Activated T-cell treated with anti-CD3 and anti-CD28 coated beads, Interleukin-2, amount 50 U/mL, for 4 hours (primary cell): Measurements from ENCODE around the gene SSPN. TPM values are rescaled to one million over a fixed set of nuclear protein-coding genes. Genes with fewer than 3 reads are reported as not detected.

Source experiments
- ATAC-seq, 2 donors: fragments of 200-7000 bp; cut with Tn5 transposase; one replicate each; pipeline ENCODE4 v1.10.0; 2021
- DNase-seq: peaks from one replicate; pipeline ENCODE4 v3.0.0-alpha.2; 2020
- H3K27me3 Mint-ChIP-seq: one replicate; pipeline ENCODE4 v1.8.0; 2021; ENCODE audit warnings: low read depth, mixed read lengths
- H3K36me3 Mint-ChIP-seq: one replicate; pipeline ENCODE4 v1.8.0; 2022; ENCODE audit warnings: mixed read lengths; ENCODE audit not compliant: insufficient read depth
- H3K4me1 Mint-ChIP-seq: one replicate; pipeline ENCODE4 v1.8.0; 2021; ENCODE audit warnings: low read depth, mixed read lengths
- H3K4me3 Mint-ChIP-seq: one replicate; pipeline ENCODE4 v1.8.0; 2021; ENCODE audit warnings: mild to moderate bottlenecking, moderate library complexity, mixed read lengths
- H3K9me3 Mint-ChIP-seq: one replicate; pipeline ENCODE4 v1.8.0; 2021; ENCODE audit warnings: mixed read lengths
- total RNA-seq, 3 donors: library from RNA; stranded (reverse); gene quantifications; one replicate each; pipeline ENCODE4 v1.2.1, GENCODE V29; 2021

The SSPN gene
- total RNA-seq, 3 donors from 2014 or later, result not detected

DNA sequence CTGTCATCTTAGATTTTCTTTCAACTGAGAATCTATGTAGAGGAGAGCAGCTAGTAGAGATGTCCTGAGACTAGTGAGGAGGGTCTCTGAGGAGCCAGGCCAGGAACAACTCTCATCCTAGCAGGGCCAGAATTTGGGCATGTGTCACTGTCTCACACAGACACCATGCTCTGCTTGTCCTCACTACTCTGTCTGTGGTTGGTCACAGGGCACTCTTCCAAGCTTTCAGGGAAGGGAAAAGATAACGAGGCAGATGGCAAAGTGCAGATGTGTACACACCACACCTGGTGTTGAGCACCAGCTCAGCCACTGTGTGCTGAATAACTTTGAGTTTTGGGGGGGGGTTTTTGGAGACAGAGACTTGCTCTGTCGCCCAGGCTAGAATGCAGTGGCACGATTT is 2.5 kb downstream of the SSPN start:
- H3K4me3 Mint-ChIP-seq, result no peak overlapping the region
- H3K27me3 Mint-ChIP-seq, result peaks cover 55% of the 10 kb centered on the region
- no peaks in the 10 kb centered on the region for H3K36me3 Mint-ChIP-seq
- DNase-seq, result no peak
- H3K4me1 Mint-ChIP-seq, result peaks cover 4% of the 10 kb centered on the region
- ATAC-seq, result no peak
- H3K9me3 Mint-ChIP-seq, result no peaks in the 10 kb centered on the region

DNA sequence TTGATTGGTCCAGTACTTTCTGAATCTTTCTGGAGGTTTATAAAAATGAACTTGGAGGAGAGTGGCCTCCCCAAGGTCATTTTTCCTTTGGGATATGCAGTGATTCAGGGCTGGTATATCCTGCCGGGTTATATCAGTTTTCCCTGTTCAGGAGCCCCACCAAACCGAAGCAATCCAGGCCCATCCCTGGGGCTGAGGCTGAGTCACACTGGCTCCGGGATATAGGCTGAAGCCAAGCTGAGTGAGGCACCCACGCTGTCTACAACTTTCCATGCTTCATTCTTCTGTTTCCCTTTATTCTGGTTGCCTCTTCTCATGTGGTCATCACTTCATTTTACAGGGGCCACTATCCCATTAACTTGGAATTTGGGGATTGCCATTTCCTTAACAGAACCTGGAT is 3.4 kb downstream of the SSPN start:
- DNase-seq (no peak), ATAC-seq (no peak)
- H3K4me3 Mint-ChIP-seq, result no peak overlapping the region
- H3K4me1 Mint-ChIP-seq, result peaks cover 4% of the 10 kb centered on the region
- H3K27me3 Mint-ChIP-seq, result peaks cover 53% of the 10 kb centered on the region
- no peaks in the 10 kb centered on the region for H3K9me3 Mint-ChIP-seq
- no peaks in the 10 kb centered on the region for H3K36me3 Mint-ChIP-seq

DNA sequence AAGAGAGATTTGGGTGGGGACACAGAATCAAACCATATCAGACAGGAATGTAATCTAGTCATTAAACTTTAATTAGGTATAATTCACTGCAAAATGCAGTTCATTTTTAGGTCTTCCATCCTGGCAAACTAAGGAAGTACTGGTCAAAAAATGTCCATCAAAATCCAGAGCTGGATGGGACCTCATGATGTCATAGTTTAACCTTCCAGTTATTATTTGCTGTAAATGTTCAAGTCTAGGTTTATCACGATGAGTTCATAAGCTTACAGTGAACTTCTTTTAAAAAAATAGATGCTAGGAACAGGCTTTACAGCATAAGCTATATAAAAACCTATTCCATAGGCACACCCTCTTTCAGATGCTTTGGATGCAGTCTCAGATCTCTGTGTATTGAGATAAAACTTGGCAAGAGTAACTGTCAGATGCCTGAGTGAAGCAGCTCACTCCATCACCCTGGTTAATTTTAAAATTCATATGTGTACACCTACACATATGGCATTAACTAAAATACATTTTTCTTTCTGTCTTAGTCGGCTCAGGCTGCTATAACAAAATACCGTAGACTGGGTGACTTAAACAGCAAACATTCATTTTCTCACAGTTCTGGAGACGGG is 7.9 kb downstream of the SSPN start:
- ATAC-seq (no peak), DNase-seq (no peak)
- Mint-ChIP-seq H3K27me3 (peaks cover 22% of the 10 kb centered on the region), H3K36me3 (no peaks in the 10 kb centered on the region), H3K9me3 (no peaks in the 10 kb centered on the region), H3K4me3 (no peak overlapping the region), H3K4me1 (no peaks in the 10 kb centered on the region)

DNA sequence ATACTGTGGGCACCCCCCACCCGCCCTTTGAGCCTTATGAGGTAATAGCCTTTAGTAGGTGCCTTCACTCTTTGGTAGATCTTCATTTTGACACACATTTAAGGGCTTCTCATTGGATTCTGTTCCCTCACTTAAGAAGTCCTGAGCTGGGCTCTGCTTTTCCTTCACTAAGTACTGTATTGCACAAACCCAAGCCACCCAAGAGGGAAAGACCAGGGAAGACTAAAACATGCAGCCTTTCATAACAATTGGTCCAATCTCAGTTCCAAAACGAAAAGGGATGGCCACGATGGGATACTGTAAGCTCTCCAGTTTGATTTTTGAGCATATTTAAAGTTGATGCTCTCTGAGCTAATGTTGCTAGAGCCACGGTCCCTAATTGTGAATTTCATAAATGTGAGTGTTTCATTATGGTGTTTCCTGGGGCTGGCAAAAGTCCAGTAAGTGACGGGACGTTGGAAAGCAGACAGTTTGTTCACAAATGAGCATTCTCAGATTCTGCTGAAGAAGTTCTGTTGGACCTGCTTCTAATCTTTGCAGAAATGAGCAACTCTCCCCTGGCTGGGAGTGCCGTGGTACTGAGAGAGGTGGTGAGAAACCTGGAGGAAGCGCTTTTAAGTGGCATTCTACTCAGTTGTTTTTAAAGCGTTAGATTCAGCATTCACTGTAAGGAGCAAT is 9.4 kb downstream of the SSPN start:
- DNase-seq, result no peak
- Mint-ChIP-seq H3K9me3 (no peaks in the 10 kb centered on the region), H3K4me3 (no peak overlapping the region), H3K36me3 (no peaks in the 10 kb centered on the region), H3K27me3 (peaks cover 10% of the 10 kb centered on the region), H3K4me1 (no peaks in the 10 kb centered on the region)
- ATAC-seq, result no peak

DNA sequence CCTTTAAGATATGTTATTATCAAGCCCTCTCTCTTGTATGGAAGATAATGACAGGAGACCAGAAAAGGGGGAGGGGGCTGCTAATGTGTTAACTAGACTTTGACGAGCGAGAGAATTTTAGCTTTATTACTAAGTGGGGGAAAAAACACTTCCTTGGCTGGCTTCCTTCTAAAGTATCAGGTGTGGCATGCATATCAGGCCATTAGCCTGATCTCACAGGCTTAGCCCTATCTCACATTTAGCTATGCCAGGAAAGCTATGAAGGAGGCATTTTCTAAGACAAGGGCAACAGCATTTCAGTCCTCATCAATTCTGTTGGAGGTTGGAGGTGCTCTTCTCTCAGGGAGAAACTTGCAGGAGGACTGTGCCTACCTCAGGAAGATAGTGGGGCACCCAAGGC is 9.9 kb downstream of the SSPN start:
- ATAC-seq (no peak), DNase-seq (no peak)
- H3K27me3 Mint-ChIP-seq, result peaks cover 11% of the 10 kb centered on the region
- no peaks in the 10 kb centered on the region for H3K36me3 Mint-ChIP-seq
- no peaks in the 10 kb centered on the region for H3K9me3 Mint-ChIP-seq
- no peak overlapping the region for H3K4me3 Mint-ChIP-seq
- H3K4me1 Mint-ChIP-seq, result no peaks in the 10 kb centered on the region

DNA sequence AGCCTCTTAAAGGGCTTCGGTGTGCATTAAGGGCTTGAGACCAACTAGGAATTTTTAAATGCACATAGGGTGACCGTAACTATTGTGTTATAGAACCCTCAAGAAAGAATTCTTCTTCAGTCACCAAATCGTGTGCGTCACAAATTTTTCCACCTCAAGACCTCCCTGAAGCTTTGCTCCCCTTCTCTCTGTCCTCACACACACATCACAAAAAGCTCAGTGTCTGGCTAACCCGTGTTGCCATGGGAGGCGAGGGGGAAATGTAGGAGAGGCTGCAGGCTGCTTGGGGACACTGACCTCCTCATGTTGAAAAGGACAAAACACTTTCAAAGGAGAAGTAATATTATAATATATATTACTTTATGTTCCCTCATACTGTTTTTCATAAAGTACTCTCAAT is 10.6 kb downstream of the SSPN start:
- DNase-seq, result no peak
- Mint-ChIP-seq H3K9me3 (no peaks in the 10 kb centered on the region), H3K27me3 (peaks cover 14% of the 10 kb centered on the region), H3K4me3 (no peak overlapping the region), H3K36me3 (no peaks in the 10 kb centered on the region), H3K4me1 (no peaks in the 10 kb centered on the region)
- ATAC-seq, result no peak

DNA sequence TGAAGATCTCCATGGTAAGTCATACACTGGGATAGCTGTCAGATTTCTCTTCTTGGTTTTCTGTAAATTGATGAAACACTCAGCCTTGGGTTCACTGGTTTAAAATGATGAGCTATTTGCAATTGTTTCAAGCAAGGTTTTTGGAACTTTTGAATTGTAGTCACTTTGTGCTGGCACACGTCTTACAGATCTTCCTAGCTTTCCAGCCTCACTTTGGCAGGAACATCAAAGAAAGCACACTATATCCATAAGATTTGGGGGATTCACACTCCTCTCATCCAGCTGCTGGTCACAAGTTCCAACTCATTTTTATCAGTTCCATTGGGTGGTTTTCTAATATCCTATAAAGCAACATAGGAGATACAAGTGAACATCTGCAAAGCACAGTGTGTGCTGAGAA is 16.0 kb downstream of the SSPN start:
- DNase-seq (no peak), ATAC-seq (no peak)
- no peaks in the 10 kb centered on the region for H3K36me3 Mint-ChIP-seq
- H3K4me1 Mint-ChIP-seq, result no peaks in the 10 kb centered on the region
- no peak overlapping the region for H3K4me3 Mint-ChIP-seq
- H3K9me3 Mint-ChIP-seq, result no peaks in the 10 kb centered on the region
- H3K27me3 Mint-ChIP-seq, result peaks cover 16% of the 10 kb centered on the region

DNA sequence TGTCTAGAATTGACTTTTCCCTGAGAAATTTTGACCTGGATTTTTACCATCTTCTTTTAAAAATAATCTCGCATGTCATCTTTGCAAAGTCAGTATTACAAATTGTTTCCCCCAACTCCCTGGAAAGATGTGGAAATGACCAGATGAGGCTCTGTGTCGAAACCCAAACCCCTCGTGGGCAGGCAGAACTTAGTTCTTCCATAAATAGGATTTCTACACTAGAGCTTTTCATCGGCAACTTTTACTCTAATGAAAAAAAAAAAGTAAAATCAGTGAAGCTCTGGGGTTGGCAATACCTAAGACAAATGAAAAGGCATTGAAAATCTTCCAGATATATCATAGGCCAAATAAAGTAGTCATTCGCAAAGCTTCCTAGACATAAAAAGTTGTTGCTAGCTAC is 17.0 kb downstream of the SSPN start:
- H3K9me3 Mint-ChIP-seq, result no peaks in the 10 kb centered on the region
- H3K4me3 Mint-ChIP-seq, result no peak overlapping the region
- no peaks in the 10 kb centered on the region for H3K36me3 Mint-ChIP-seq
- ATAC-seq, result no peak
- H3K27me3 Mint-ChIP-seq, result peaks cover 16% of the 10 kb centered on the region
- no peak for DNase-seq
- no peaks in the 10 kb centered on the region for H3K4me1 Mint-ChIP-seq

DNA sequence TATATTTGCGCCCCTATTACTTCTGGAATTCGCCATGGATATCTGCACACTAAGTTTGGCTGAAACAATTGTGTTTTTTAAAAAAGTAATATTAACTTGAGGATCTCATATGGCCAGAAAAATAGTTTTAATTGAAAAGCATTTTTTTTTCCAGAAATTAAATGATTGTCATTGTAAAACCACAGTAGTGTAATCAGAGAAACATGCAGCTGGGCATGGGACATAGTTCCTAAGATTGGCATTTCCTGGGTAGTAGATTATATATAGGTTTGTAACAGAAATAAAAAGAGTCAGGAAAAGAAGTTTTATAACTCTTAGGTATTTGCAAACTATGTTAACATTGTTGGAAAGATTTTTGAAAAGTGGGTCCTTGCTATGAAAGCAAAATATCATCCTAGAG is 17.6 kb downstream of the SSPN start:
- no peak overlapping the region for H3K4me3 Mint-ChIP-seq
- no peaks in the 10 kb centered on the region for H3K4me1 Mint-ChIP-seq
- DNase-seq (no peak), ATAC-seq (no peak)
- H3K9me3 Mint-ChIP-seq, result no peaks in the 10 kb centered on the region
- H3K36me3 Mint-ChIP-seq, result no peaks in the 10 kb centered on the region
- H3K27me3 Mint-ChIP-seq, result peaks cover 16% of the 10 kb centered on the region

DNA sequence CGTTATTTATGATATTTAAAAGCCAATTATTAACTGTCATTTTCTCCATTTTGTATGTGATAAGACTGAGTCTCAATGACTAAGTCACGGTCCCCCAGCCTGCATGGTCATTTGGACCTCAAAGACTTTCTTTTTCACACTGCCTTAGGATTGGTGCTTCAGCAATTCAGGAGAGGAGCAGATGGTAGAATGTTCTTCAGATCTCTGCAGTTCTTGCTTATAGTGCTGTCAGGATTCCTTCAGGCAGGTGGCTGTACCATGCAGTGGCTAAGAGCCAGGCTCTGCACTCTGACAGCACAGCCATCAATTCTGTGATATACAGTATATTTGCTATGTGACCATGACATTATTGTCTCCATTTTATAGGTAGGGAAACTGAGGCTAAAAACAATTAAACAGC is 18.7 kb downstream of the SSPN start:
- ATAC-seq, result no peak
- Mint-ChIP-seq H3K4me3 (no peak overlapping the region), H3K9me3 (no peaks in the 10 kb centered on the region), H3K36me3 (no peaks in the 10 kb centered on the region), H3K4me1 (no peaks in the 10 kb centered on the region), H3K27me3 (peaks cover 16% of the 10 kb centered on the region)
- DNase-seq, result no peak

DNA sequence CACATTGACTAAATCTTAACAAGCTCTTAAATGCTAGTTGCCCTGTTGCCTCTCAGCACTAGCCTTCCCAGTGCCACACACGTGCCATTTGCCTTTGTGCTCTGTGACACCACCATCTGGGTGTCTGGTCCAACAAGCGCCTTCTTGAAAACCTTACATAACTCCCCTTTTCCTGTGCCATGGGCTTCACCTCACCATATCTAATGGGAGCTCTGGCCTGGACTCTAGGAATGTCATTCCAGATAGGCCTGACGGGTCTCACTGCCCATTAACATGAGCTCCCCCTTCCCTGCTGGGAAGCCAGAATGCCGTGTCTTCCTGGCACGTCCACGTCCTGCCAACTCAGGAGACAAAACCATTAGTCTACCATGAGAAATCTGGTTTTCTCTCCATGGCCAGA is 24.4 kb downstream of the SSPN start:
- Mint-ChIP-seq H3K4me1 (no peaks in the 10 kb centered on the region), H3K36me3 (no peaks in the 10 kb centered on the region), H3K27me3 (peaks cover 4% of the 10 kb centered on the region), H3K4me3 (no peak overlapping the region), H3K9me3 (no peaks in the 10 kb centered on the region)
- DNase-seq (no peak), ATAC-seq (no peak)

DNA sequence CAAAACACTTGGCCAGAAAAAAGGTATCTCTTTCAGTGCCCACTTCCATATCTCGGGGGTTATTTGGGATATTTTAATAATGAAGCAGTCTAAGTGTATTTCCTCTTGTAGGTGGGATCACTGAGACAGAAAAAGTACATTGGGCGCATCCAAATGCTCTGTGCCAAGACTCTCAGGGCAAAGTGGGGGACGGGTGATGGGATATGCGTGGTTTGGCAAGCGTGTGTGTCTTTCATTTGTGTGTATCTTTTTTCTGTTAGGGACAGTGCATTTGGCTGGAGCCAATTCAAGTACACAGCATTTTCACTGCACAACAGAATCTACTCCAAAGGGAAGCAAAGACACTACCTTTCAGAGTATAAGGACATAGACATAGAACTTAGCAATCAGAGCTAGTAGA is 29.3 kb downstream of the SSPN start:
- Mint-ChIP-seq H3K4me3 (no peak overlapping the region), H3K27me3 (peaks cover 35% of the 10 kb centered on the region), H3K36me3 (no peaks in the 10 kb centered on the region), H3K9me3 (no peaks in the 10 kb centered on the region), H3K4me1 (no peaks in the 10 kb centered on the region)
- DNase-seq (no peak), ATAC-seq (no peak)

DNA sequence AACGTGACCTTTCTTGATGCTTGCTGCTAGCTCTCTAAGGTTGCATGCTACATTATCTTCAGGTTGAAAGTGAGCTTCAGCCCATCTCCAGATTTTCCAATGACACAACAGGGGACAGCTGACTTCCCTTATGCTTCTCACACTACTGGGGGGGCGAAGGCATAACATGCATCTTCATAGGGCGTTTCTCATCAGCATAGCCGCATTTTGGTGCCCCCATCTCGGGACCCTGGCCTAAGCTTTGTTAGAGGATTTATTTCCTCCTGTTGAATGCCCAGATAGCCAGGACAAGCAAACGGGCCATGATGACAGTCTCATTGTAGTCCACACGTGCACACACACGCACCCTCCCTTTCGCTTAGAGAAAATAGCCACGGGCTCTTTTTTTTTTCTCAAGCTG is 30.7 kb downstream of the SSPN start:
- no peak for DNase-seq
- Mint-ChIP-seq H3K27me3 (peaks cover 35% of the 10 kb centered on the region), H3K9me3 (no peaks in the 10 kb centered on the region), H3K4me3 (no peak overlapping the region), H3K4me1 (no peaks in the 10 kb centered on the region), H3K36me3 (no peaks in the 10 kb centered on the region)
- ATAC-seq, result no peak

DNA sequence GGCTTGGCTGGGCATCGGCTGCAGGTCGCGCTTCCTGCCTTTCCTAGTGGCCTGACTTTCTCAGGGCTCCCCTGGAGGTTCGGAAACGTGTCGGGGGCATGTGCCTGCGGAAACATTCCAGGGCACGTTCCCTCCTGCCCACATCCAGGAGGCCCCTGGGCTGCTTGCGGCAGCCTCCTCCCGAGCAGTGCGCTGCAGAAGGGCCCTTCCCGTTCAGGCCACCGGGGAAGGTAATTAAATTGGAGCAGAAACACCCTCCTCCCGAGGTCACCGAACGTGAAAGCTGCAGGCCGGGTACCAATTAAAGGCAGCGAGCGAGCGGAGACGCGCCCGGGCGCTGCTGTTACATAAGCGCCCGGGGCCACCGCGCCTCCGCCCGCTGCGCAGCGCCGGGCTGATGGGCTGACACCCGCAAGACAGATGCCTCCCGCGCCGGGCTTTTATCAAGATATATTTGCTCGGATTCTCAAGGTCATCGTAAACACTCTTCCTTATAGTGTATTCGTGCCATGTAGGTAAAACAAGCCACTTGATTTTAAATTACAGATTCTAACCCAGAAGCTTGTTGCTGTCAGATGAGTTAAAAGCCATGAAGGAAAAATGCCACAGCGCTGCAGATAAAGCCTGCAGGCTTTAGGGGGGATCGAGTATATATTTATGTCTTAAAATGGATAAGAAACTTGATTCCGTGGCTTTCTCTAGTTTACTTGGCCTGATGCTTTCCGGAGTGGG is 31.4 kb downstream of the SSPN start:
- Mint-ChIP-seq H3K4me3 (no peak overlapping the region), H3K36me3 (no peaks in the 10 kb centered on the region), H3K9me3 (no peaks in the 10 kb centered on the region), H3K4me1 (no peaks in the 10 kb centered on the region), H3K27me3 (peaks cover 35% of the 10 kb centered on the region)
- ATAC-seq, result no peak
- no peak for DNase-seq

DNA sequence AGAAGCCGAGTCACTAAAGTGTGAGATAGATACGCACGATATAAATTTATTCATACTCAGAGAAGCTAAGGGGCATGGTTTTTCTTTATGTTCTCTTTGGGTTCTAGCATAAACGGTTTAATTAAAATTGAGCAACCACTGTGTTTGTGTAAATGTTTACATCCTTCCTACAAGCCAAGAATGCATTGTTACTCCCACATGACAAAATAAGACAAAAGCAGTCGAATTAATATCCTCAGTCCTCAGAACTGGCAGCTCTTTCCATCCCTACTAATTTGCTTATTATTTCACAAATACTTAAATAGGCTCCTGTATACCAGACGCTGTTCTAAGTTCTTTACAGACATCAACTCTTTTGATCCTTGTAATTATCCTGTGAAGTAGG is 32.0 kb downstream of the SSPN start:
- DNase-seq (no peak), ATAC-seq (no peak)
- Mint-ChIP-seq H3K27me3 (peaks cover 35% of the 10 kb centered on the region), H3K4me3 (no peak overlapping the region), H3K36me3 (no peaks in the 10 kb centered on the region), H3K4me1 (no peaks in the 10 kb centered on the region), H3K9me3 (no peaks in the 10 kb centered on the region)
